ENCODE results near the gene OR2AT4.
"Not testable (repeated sequence)": the region's sequence is repeated elsewhere in the genome, so short reads cannot be mapped to it uniquely, and the experiment has no call there.

Gene OR2AT4

DNA sequence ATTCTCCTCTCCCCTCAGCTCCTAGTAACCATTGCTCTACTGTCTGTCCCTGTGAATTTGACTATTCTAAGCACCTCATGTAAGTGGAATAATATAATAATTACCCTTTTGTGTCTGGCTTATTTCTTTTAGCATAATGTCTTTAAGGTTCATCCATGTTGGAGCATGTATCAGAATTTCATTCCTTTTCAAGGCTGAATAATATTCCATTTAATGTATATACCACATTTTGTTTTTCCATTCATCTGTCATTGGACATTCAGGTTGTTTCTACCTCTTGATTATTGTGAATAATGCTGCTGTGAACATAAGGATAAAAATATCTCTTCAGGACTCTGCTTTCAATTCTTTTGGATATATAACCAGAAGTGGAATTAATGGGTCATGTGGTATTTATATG, 28.1 kb downstream of the OR2AT4 start:
- DNase-seq (ENCODE audit: low read depth) = no peak

GRCh38 chr11:75066061-75066460, 30.6 kb downstream of the OR2AT4 start:
- DNase-seq (ENCODE audit: low read depth) = no peak

DNA sequence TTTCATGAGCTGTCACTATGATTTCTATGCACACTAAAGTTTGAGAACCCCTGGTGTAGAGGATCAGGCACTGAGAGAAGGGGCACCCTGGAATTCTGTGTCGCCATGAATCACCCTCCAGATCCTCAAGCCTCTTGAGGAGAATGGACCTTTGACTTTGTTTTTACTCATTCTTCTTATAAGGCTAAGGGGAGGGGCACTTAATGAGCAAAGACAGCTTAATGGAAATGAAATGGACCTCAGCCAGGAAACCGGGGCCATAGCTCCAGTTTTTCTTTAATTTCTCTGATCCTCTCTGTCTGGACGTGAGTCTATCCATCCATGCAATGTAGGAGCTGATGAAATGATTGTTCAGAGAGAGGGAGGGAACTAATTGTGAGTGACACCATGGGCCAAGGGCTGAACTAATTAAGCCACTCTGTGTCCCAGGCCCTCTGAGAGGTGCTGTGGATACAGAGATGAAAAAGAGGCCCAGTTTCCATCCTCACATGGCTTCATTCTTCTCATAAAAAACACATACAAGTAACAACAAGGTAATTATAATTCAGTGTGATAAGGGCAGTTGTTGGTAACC, 32.8 kb downstream of the OR2AT4 start:
- DNase-seq (ENCODE audit: low read depth) = no peak

- no peak for DNase-seq (ENCODE audit: low read depth)
Observed at GRCh38 chr11:75059299-75059698, 37.4 kb downstream of the OR2AT4 start.

GRCh38 chr11:75056814-75057213, 39.9 kb downstream of the OR2AT4 start:
- DNase-seq (ENCODE audit: low read depth) = no peak

- DNase-seq (ENCODE audit: low read depth) = no peak
Observed at GRCh38 chr11:75055511-75055910, 41.2 kb downstream of the OR2AT4 start.

GRCh38 chr11:75052457-75052856, 44.2 kb downstream of the OR2AT4 start:
- DNase-seq (ENCODE audit: low read depth) = no peak

GRCh38 chr11:75051043-75051442, 45.6 kb downstream of the OR2AT4 start:
- no peak for DNase-seq (ENCODE audit: low read depth)

DNA sequence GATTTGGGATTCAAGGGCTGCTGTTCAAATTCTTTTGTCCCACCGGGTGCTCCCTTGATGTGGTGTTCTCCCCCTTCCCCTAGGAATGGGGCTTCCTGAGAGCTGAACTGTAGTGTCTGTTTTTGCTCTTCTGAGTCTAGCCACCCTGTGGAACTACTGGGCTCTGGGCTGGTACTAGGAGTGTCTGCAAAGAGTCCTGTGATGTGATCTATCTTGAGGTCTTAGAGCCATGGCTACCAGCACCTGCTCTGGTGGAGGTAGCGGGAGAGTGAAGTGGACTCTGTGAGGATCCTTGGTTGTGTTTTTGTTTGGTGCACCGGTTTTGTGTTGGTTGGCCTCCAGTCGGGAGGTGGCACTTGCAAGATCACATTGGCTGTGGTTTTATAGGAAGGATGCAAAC, 46.2 kb downstream of the OR2AT4 start:
- DNase-seq (ENCODE audit: low read depth) = no peak

DNA sequence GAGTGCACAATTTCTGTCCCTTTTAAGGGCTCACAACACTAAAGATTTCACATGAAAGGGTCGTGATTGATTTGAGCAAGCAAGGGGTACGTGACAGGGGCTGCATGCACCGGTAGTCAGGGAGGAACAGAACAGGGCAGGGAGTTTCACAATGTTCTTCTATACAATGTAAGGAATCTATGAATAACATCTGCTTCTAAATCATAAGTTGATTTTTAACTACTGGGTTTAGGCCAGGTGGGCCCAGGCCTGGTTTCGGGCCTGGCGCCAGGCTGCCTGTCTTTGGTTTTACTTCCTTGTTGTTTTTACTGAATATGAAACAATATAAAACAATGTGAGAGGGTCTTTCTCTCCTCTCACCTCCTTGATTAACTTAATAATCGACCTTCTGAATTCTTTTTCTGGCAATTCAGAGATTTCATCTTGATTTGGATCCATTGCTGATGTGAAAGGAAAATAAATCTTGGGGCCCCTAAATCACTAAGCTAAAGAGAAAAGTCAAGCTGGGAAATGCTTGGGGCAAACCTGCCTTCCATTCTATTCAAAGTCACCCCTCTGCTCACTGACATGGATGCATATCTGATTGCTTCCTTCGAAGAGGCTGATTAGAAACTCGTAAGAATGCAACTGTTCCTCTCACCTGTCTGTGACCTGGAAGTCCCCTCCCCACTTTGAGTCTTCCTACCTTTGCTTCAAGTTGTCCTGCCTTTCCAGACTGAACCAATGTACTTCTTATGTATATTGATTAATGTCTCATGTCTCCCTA, 47.0 kb downstream of the OR2AT4 start:
- not testable (repeated sequence) for DNase-seq (ENCODE audit: low read depth)

DNA sequence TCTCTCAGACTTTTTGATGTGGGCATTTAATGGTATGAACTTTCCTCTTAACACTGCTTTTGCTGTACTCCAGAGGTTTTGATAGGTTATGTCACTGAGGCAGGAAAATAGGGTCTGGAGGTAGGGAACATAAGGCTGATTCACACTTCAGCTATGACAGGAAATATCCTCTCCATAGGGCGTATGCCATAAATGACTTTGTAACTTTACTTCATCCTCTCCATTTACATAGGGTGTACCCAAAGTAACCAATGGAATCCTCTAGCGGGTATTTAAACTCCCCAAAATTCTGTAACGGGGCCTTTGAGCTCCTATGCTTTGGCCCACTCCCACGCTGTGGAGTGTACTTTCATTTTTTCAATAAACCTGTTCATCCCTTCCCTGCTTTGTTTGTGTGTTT, 49.5 kb downstream of the OR2AT4 start:
- no peak for DNase-seq (ENCODE audit: low read depth)

- not testable (repeated sequence) for DNase-seq (ENCODE audit: low read depth)
Observed at GRCh38 chr11:75046668-75047067, 50.0 kb downstream of the OR2AT4 start.

GRCh38 chr11:75044381-75045170, 52.1 kb downstream of the OR2AT4 start:
- DNase-seq (ENCODE audit: low read depth) = not testable (repeated sequence)

GRCh38 chr11:75041821-75042220, 54.9 kb downstream of the OR2AT4 start:
- not testable (repeated sequence) for DNase-seq (ENCODE audit: low read depth)

- DNase-seq (ENCODE audit: low read depth) = no peak
Observed at GRCh38 chr11:75041263-75041662, 55.4 kb downstream of the OR2AT4 start.

DNA sequence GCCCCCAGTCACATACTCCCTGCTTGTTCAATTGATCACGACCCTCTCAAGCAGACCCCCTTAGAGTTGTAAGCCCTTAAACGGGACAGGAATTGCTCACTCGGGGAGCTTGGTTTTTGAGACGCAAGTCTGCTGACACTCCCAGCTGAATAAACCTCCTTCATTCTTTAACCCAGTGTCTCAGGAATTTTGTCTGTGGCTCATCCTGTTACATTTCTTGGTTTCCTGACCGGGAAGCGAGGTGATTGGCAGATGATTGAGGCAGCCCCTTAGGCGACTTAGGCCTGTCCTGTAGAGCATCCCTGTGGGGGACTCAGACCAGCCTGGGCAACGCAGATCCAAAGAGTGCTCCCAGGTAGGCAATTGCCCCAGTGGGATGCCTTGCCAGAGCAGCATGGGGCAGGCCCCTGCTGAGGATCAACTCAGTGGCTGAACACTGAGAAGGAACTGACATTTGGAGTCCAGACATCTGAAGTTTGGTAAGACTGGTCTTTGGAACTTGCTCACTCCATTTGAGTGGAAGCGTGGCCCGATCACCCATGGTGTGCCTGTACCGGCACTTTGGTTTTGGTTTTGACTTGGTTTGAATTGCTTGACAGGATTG, 56.4 kb downstream of the OR2AT4 start:
- DNase-seq (ENCODE audit: low read depth) = no peak

DNA sequence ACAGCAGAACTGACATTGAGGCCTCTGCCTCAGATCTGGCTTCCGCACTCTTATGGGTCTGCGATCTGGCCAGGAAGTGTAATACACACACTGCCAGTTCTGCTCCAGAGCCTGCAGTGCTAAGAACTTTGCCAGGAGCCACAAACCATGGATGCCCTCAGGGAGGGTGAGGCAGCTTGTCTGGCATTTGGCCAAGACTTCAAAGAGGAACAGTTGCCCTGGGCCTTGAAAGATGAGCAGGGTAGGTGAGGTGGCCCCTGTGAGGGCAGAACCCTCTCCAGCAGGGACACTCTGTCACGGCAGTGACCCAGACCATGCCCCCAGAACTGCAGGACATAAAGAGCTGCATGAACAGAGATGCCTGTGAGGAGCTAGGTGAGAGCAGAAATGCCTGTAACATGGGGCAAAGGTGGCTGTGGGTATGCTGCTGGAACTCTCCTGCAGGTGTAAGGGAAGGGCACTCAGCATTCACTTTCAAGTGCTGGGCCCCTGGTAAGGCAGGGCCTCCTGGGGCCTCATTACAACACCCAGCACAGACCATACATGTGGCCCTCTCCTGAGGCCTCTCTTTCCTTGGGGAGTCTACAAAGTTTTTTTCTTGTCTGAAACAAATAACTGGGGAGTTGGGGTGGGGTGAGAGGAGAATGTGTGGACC, 60.6 kb downstream of the OR2AT4 start:
- DNase-seq (ENCODE audit: low read depth) = no peak

- DNase-seq (ENCODE audit: low read depth) = no peak
Observed at GRCh38 chr11:75035256-75035655, 61.4 kb downstream of the OR2AT4 start.

DNA sequence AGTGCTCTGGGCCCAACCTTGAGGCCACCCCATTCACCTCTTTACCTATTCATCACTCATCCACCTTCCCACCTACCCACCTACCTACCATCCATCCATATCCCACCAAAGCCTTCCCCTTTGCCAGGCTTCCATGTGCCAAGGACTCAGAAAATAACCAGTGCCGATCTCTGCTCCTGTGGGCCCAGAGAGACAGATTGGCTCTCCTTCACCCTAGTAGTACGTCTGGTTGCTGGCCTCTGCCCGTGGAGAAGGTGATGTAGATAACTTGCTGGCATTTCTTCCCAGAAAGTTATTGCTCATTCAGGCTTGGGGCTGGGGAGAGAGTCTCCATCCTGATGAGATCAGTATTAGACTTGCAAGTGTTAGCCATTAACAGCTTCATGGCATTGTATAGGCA, 62.8 kb downstream of the OR2AT4 start:
- no peak for DNase-seq (ENCODE audit: low read depth)

- no peak for DNase-seq (ENCODE audit: low read depth)
Observed at GRCh38 chr11:75032550-75032935, 64.1 kb downstream of the OR2AT4 start.

GRCh38 chr11:75031771-75032549, 64.7 kb downstream of the OR2AT4 start:
- DNase-seq (ENCODE audit: low read depth) = no peak
